ENCODE measurements around the gene ADAMTSL3.

GRCh38 chr15:83917432-83917831, 263.5 kb downstream of the ADAMTSL3 start:
- TF ChIP-seq CTCF (IDR thresholded peaks at IDR 0.05) (no peak), POLR2A (IDR thresholded peaks at IDR 0.05) (no peak)

Data from sigmoid colon (tissue), 3 donors.